Osteoblast (primary cell): Measurements from ENCODE around the gene DUOX1. TPM values are rescaled to one million over a fixed set of nuclear protein-coding genes. Genes with fewer than 3 reads are reported as not detected.
A peak's percentile ranks its signal among the peaks of the same experiment; 100 is the strongest.

Source experiments
- DNase-seq: peaks from one replicate; pipeline ENCODE4 v3.0.0; 2011; ENCODE audit warnings: low spot score, mixed read lengths; ENCODE audit not compliant: insufficient read length; ENCODE audit errors: missing footprints
- H2AFZ ChIP-seq: 2 replicates; pipeline ENCODE4 v1.6.0; 2011; ENCODE audit warnings: mild to moderate bottlenecking, low read length
- H3K27ac ChIP-seq: 2 replicates; pipeline ENCODE4 v1.5.1; 2011; ENCODE audit warnings: mild to moderate bottlenecking, low read depth, low read length, moderate library complexity
- H3K27me3 ChIP-seq: 2 replicates; pipeline ENCODE4 v1.6.0; 2012; ENCODE audit warnings: mild to moderate bottlenecking, control low read depth, inconsistent platforms, low read length, moderate library complexity; ENCODE audit not compliant: insufficient read depth
- H3K36me3 ChIP-seq: 2 replicates; pipeline ENCODE4 v1.5.1; 2011; ENCODE audit warnings: mild to moderate bottlenecking, low read length, control low read depth, moderate library complexity; ENCODE audit not compliant: insufficient read depth
- H3K4me1 ChIP-seq: 2 replicates; pipeline ENCODE4 v1.5.1; 2011; ENCODE audit warnings: mild to moderate bottlenecking, low read length, control low read depth, moderate library complexity; ENCODE audit not compliant: insufficient read depth
- H3K4me2 ChIP-seq: 2 replicates; pipeline ENCODE4 v1.6.0; 2011; ENCODE audit warnings: mild to moderate bottlenecking, low read length; ENCODE audit not compliant: insufficient read depth
- H3K4me3 ChIP-seq: fragments of 200-600 bp; sonication (generic); 3 replicates; pipeline ENCODE4 v1.5.1; 2012; ENCODE audit warnings: mild to moderate bottlenecking, low read length, inconsistent platforms; ENCODE audit not compliant: insufficient read depth
- H3K79me2 ChIP-seq: 2 replicates; pipeline ENCODE4 v1.6.0; 2012; ENCODE audit warnings: mild to moderate bottlenecking, low read length, control low read depth, inconsistent platforms; ENCODE audit not compliant: insufficient read depth
- H3K9me3 ChIP-seq: 2 replicates; pipeline ENCODE4 v1.5.1; 2011; ENCODE audit warnings: low read depth, low read length, control low read depth
- H4K20me1 ChIP-seq: 2 replicates; pipeline ENCODE4 v1.6.0; 2012; ENCODE audit warnings: mild to moderate bottlenecking, low read length, control low read depth; ENCODE audit not compliant: insufficient read depth
- total RNA-seq: library from RNA; depleted of rRNA; stranded (reverse); fragments of >200 nt; gene quantifications from 2 replicates; pipeline ENCODE4 v1.2.3, GENCODE V29; 2012
- TF ChIP-seq, protein P1 (sequence below): IDR thresholded peaks from 2 replicates; pipeline ENCODE4 v1.5.1; 2011; ENCODE audit warnings: mild to moderate bottlenecking, low read depth, low read length, moderate library complexity; ENCODE audit errors: extremely low read depth

DUOX1 gene
- total RNA-seq, 1 donor = under 0.01 TPM

DNA sequence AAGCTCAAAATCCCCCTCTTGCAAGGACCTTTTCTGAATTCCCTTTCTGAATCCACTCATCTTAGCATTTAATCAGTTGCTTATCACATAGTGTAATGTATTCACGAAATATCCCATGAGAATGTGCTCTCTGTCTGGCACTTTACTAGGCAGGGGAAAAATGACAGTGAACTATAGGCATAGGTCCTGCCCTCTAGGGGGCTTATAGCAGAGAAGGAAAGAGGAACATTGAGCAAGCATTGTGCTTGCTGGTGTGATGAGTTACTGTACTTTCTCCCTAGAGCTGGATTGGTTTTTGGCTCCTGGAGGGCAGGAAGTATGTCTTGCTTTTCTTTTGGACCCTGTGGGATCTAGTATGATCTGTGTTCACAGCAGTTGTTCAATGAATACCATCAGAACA, 42.3 kb upstream of the DUOX1 start:
- Histone ChIP-seq H3K27me3 (peaks cover 22% of the 10 kb centered on the region), H3K4me2 (no peak overlapping the region), H3K36me3 (no peaks in the 10 kb centered on the region), H4K20me1 (no peaks in the 10 kb centered on the region), H3K4me3 (no peak overlapping the region), H3K27ac (no peak overlapping the region), H3K4me1 (peaks cover 23% of the 10 kb centered on the region), H2AFZ (no peak overlapping the region), H3K79me2 (no peaks in the 10 kb centered on the region), H3K9me3 (no peaks in the 10 kb centered on the region)
- DNase-seq = no peak
- TF ChIP-seq, protein P1, sequence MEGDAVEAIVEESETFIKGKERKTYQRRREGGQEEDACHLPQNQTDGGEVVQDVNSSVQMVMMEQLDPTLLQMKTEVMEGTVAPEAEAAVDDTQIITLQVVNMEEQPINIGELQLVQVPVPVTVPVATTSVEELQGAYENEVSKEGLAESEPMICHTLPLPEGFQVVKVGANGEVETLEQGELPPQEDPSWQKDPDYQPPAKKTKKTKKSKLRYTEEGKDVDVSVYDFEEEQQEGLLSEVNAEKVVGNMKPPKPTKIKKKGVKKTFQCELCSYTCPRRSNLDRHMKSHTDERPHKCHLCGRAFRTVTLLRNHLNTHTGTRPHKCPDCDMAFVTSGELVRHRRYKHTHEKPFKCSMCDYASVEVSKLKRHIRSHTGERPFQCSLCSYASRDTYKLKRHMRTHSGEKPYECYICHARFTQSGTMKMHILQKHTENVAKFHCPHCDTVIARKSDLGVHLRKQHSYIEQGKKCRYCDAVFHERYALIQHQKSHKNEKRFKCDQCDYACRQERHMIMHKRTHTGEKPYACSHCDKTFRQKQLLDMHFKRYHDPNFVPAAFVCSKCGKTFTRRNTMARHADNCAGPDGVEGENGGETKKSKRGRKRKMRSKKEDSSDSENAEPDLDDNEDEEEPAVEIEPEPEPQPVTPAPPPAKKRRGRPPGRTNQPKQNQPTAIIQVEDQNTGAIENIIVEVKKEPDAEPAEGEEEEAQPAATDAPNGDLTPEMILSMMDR = no peak

DNA sequence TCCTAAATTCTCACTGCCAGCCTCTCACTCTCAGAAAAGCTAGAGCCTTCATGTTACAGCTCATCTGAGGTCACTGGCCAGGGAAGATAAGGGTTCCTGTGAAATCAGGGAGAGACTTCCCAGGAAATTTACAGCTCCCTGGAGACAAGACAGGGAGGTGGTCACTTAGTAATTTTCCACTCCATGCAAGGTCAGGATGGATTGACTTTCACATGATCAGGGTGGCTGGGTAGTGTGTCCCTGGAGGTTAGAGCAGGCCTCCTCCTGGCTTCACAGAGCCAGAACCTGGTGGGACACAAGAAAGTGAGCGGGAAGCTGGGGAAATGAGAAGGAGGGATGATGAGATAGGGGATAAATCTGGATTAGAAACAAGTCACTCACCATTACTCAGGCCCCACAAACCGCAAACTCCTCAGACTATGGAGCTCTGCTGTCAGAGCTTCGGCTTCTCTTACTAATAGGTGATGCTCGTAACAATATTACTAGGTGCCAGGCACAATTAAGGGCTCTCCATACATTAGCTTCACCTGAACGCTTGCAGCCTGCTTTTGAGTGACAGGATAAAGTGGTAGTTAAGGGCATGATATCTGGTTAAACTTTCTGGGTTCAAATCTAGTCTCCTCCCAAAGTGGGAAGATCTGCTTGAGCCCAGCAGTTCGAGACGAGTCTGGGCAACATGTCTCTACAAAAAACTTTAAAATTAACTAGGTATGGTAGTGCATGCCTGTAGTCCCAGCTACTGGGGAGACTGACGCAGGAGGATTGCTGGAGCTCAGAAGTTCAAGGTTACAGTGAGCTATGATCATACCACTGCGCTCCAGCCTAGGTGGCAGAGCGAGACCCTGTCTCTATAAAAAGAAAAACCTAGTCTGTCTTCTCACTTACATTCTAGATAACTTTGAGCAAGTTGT, 40.7 kb upstream of the DUOX1 start:
- H3K4me2 ChIP-seq = peak overlapping the region; percentile 45
- no peaks in the 10 kb centered on the region for H4K20me1 ChIP-seq
- peak overlapping the region; percentile 23 for H2AFZ ChIP-seq
- peak; percentile 45 for DNase-seq
- no peak overlapping the region for H3K27ac ChIP-seq
- no peaks in the 10 kb centered on the region for H3K9me3 ChIP-seq
- H3K27me3 ChIP-seq = peaks cover 30% of the 10 kb centered on the region
- no peaks in the 10 kb centered on the region for H3K36me3 ChIP-seq
- peaks cover 23% of the 10 kb centered on the region for H3K4me1 ChIP-seq
- TF ChIP-seq, protein P1 = no peak
- H3K4me3 ChIP-seq = no peak overlapping the region
- no peaks in the 10 kb centered on the region for H3K79me2 ChIP-seq

DNA sequence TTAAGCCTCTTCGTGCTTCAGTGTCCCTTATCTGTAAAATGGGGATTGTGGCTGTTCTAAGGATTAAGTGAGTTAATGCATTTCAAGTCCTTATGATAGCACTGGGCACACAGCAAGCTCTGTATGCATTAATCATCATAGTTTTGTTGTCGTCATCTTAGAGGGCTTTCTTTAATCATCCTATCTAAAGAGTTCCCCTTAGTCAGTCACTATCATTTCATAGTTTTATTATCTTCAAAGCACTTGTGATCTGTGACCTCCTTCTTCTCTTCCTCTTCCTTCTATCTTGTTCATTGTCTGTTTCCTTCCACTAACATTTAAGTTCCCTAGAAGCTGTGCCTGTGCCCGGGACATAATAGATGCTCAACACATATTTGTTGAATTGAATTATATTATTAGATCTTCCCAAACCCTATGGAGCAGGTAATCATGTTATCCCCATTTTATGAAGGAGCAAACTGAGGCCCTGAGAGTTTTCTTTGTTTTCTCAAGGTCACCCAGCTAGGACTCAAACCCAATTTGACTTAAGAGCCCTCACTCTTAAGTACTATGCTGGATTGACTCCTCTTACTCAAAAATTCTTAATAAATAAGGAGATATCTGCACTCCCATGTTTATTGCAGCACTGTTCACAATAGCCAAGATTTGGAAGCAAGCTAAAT, 40.0 kb upstream of the DUOX1 start:
- Histone ChIP-seq H4K20me1 (no peaks in the 10 kb centered on the region), H3K27ac (no peak overlapping the region), H3K4me3 (no peak overlapping the region), H3K36me3 (no peaks in the 10 kb centered on the region), H3K79me2 (no peaks in the 10 kb centered on the region), H3K4me2 (no peak overlapping the region), H3K4me1 (peaks cover 23% of the 10 kb centered on the region), H2AFZ (no peak overlapping the region), H3K27me3 (peaks cover 29% of the 10 kb centered on the region), H3K9me3 (no peaks in the 10 kb centered on the region)
- TF ChIP-seq, protein P1 = no peak
- DNase-seq = peak; percentile 14

DNA sequence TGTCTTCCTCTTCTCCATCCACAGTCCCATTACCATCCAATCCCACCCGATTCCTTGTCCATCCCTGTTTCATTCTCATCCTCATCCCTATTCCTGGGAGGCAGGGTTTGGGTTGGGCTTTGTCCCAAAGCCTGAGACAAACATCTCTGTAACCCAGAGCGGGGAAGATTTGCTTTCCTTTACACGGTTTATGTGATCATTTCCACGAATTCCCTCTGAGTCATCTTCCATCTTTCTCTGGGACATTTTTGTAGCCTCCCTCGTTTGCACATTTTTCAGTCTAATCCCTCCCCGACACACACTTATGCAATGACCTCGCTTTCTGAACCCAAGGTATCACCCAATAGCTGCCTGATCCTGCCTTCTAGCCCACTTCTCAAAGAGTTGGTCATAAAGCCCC, 38.6 kb upstream of the DUOX1 start:
- Histone ChIP-seq H3K9me3 (no peaks in the 10 kb centered on the region), H3K79me2 (no peaks in the 10 kb centered on the region), H4K20me1 (no peaks in the 10 kb centered on the region), H2AFZ (peak overlapping the region; percentile 23), H3K27me3 (peaks cover 25% of the 10 kb centered on the region), H3K4me2 (peak overlapping the region; percentile 65), H3K36me3 (no peaks in the 10 kb centered on the region), H3K27ac (peak overlapping the region; percentile 18), H3K4me3 (no peak overlapping the region), H3K4me1 (peaks cover 23% of the 10 kb centered on the region)
- DNase-seq = peak; percentile 70
- TF ChIP-seq, protein P1 = no peak
